AG09319 (cell line): ENCODE results near the gene ADAMTS17.

ENCODE experiments used
- DNase-seq: peaks from one replicate; pipeline ENCODE4 v3.0.0-alpha.2; 2010; ENCODE audit warnings: low read depth; ENCODE audit errors: extremely low read depth
- CTCF ChIP-seq: IDR thresholded peaks from 2 replicates; pipeline ENCODE4 v1.5.1; 2011; ENCODE audit warnings: low read depth, mild to moderate bottlenecking, inconsistent platforms, low read length, moderate library complexity

ADAMTS17 gene

GRCh38 chr15:100121285-100121684, 220.5 kb downstream of the ADAMTS17 start:
- no peak for DNase-seq
- no peak for TF ChIP-seq CTCF

GRCh38 chr15:100120111-100120510, 221.7 kb downstream of the ADAMTS17 start:
- no peak for DNase-seq
- no peak for TF ChIP-seq CTCF

GRCh38 chr15:100118546-100118945, 223.2 kb downstream of the ADAMTS17 start:
- no peak for DNase-seq
- no peak for TF ChIP-seq CTCF

GRCh38 chr15:100116416-100117190, 225.2 kb downstream of the ADAMTS17 start:
- no peak for TF ChIP-seq CTCF
- no peak for DNase-seq

GRCh38 chr15:100115711-100116090, 226.1 kb downstream of the ADAMTS17 start:
- no peak for TF ChIP-seq CTCF
- DNase-seq = no peak

GRCh38 chr15:100115066-100115710, 226.6 kb downstream of the ADAMTS17 start:
- DNase-seq = no peak
- TF ChIP-seq CTCF = no peak

- no peak for DNase-seq
- TF ChIP-seq CTCF = no peak
These were observed 227.2 kb downstream of the ADAMTS17 start for GRCh38 chr15:100114571-100114970.
